Fibroblast of the conjunctiva (primary cell): ENCODE measurements around the gene TBC1D13.
"Not testable (repeated sequence)": the region's sequence is repeated elsewhere in the genome, so short reads cannot be mapped to it uniquely, and the experiment has no call there.

Experiments
- DNase-seq: peaks from one replicate; pipeline ENCODE4 v3.0.0-alpha.2; 2010; ENCODE audit warnings: low read depth

The TBC1D13 gene

GRCh38 chr9:128786681-128787601 lies at the start of gene TBC1D13:
Gene TBC1D13, plus strand, starts transcription at chr9:128787253. Its CDS starts 101 bp downstream, at chr9:128787354.
- DNase-seq: peak; percentile 53

- no peak for DNase-seq
Observed at GRCh38 chr9:128742401-128742800, 44.7 kb upstream of the TBC1D13 start.

- DNase-seq: no peak
Observed at GRCh38 chr9:128743421-128743820, 43.6 kb upstream of the TBC1D13 start.

DNA sequence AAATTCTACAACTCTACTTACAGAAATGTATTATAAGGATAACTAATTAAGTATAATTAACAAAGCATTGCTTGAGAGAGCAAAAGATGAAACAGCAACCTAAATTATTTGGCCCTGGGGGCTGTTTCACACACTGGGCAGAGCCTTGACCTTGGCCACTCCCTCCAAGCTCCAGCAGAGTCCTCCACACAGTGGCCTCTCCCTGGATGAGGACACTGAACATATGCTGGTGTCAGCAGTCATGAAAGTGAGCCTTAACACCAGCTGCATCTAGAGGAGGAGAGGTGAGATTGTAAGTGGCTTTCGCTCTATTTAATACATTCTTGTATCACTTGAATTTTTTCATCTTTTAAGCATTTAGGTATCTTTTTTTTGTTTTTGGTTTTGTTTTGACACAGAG lies 39.8 kb upstream of the TBC1D13 start:
- DNase-seq: no peak

- DNase-seq: no peak
Observed at GRCh38 chr9:128750926-128751595, 36.0 kb upstream of the TBC1D13 start.

DNA sequence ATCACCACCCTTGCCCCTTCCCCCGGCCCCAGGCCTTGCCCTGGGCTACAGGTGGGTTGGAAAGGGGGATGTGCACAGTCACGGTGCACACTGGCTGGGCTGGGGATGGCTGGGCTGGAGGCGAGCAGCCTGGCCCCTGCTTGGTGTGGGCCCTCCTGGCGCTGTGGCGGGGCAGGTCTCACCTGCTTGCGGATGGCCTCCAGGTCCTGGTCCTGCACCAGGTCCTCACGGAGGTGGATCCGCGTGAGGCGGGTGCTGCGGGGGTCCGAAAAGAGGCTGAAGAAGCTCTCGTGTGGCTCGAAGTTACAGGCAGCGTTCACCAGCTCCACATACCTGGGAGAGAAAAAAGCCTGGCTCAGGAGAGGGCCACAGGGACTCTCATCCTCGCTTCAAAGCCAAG lies 33.4 kb upstream of the TBC1D13 start:
- no peak for DNase-seq

GRCh38 chr9:128757602-128758001 lies 29.5 kb upstream of the TBC1D13 start:
- DNase-seq: no peak

DNA sequence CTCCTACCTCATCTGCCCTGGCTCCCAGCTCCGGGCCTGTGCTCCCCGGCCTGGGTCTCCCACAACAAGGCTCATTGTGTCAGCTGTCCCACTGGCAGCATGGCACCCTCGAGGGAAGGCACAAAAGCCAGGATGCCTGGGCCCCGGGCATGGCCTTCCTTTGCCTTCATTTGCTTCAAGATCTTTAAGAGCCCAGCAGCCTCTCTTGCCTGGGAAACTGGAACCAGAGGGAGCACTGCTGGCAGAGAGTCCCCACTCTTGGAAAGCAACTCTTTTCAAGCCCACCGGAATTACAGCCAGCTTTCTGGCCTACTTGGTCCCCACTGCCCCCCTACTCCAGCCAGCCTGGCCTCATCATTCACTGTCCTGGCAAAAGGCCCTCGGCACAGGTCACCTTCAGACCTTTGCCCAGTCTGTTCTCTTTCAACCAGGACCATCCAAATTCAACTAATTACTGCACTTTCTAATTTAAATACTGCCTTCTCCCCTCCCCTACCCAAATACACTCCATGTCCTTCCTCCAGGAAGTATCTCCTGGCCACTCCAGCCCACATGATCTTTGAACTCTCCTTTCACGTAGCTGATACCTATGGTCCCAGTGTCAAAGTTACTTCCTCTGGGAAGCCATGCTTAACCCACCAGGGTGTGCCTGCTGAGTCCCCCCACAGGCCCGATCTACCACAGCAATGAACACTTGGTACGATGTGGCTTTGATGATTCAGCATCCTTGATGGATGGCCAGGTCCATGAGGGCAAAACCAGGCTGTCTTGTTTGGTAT lies 24.2 kb upstream of the TBC1D13 start:
- DNase-seq: no peak

DNA sequence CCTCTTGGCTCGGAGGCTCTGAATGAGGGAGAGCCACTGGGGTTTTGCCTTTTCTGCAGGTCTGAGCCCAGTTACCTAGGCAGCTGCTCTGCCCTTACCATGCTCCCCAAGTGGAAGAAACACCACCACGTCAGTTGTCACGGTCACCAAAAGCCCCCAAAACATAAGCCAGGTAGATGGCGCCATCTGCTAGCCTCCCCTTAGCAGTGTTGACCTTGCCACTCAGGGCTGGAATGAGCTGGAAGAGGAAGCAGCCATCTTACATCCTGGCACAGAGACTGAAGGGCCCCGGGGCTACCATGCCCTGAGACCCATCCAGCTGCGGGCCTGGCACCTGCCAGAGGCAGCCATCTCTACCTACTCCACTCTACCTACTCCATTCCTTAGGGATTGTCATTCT lies 22.7 kb upstream of the TBC1D13 start:
- no peak for DNase-seq

DNA sequence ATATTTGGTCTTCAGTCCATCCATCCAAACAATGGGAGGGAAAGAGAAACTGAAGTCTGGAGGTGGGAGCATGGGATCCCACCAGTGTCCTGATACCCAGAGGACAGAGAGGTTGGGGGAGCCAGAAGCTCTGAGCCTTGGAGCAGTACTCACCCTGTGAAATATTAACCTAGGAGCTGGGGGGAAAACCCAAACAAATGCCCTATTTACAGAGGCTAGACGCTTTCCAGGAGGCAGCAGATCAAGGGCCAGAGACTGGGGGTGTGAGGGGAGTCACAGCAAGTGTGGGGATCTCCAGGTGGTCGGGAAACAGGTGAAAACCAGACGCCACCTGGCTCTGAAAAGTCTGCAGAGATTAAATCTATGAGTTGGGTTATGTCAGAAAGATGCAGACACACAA lies 21.6 kb upstream of the TBC1D13 start:
- DNase-seq: no peak

GRCh38 chr9:128768606-128769005 lies 18.4 kb upstream of the TBC1D13 start:
- no peak for DNase-seq

- DNase-seq: no peak
Observed at GRCh38 chr9:128770286-128771030, 16.6 kb upstream of the TBC1D13 start.

DNA sequence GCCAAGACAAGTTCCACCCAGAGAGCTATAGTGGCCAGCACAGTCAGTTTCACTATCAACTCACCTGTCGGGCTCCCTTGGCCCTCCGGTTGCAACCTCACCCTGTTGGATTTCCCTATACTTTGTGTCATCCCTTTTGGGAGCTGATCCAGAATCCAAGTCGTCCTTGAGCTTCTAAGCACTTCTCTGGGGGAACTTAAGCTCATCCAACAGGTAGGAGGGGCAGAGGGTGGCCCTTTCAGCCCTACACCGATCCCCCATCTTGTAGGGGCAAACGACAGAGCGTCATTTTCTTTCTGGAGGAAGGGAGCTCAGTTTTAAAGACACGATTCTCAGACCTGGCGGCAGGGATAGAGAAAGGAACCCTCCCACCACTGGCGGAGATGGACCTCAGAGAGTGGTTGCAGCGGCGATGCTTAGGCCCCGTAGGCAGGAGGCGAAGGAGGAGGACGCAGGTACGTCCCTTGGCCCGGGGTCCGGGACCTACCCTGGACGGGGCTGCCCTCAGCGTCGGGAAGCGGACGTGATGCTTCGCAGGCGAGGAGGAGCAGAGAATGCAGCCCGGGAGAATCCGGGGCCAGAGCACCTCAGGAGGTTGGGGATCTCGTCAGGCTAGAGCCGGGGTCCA lies 15.8 kb upstream of the TBC1D13 start:
- no peak for DNase-seq

DNA sequence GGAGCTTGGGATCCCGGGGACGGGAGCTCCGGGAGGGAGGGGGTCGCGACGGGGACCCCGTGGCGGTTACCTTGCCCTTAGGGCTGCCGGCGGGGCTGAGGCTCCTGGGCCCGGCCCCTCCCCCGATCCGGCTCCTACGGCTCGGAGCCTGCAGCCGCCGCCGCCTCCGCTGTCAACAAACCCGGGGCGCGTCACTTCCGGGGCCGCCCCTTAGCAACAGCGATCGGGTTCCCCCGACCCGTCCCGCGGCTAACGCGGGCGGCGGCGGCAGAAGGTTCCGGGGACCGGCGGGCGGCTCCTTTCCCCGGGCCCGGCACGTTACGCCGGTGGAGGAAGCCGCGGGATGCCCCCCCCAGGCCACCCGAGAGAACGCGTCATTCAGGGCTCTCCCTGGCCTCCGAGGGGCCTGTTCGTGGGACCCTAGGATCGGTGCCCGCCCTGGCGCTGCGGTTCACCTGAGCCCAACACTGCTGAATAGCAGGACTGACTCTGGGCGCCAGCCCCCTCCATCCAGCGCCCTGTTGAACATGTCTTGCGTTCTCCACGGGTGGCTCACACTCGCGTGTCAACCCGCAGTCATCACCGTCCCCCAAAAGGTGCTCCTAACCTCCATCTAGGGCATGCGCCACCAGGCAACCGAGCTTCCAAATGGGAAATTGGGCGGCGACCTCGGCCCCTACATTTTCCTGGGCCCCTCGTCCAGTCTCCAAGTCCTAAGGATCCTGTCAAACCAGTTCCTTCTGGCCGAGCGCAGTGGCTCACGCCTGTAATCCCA lies 15.1 kb upstream of the TBC1D13 start, which contains the start of gene ZER1:
Gene ZER1, minus strand, starts transcription at position 183 of the 775 bp plus-strand sequence. CDS start 16,362 bp downstream, outside the sequence.
- peak; percentile 63 for DNase-seq

GRCh38 chr9:128773049-128773448 lies 14.0 kb upstream of the TBC1D13 start:
- no peak for DNase-seq

- no peak for DNase-seq
Observed at GRCh38 chr9:128774804-128775203, 12.2 kb upstream of the TBC1D13 start.

DNA sequence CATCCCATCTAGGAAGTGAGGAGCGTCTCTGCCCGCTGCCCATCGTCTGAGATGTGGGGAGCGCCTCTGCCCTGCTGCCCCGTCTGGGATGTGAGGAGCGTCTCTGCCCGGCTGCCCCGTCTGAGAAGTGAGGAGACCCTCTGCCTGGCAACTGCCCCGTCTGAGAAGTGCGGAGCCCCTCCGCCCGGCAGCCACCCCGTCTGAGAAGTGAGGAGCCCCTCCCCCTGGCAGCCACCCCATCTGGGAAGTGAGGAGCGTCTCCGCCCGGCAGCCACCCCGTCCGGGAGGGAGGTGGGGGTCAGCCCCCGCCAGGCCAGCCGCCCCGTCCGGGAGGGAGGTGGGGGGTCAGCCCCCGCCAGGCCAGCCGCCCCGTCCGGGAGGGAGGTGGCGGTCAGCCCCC lies 7.0 kb upstream of the TBC1D13 start:
- DNase-seq: not testable (repeated sequence)

DNA sequence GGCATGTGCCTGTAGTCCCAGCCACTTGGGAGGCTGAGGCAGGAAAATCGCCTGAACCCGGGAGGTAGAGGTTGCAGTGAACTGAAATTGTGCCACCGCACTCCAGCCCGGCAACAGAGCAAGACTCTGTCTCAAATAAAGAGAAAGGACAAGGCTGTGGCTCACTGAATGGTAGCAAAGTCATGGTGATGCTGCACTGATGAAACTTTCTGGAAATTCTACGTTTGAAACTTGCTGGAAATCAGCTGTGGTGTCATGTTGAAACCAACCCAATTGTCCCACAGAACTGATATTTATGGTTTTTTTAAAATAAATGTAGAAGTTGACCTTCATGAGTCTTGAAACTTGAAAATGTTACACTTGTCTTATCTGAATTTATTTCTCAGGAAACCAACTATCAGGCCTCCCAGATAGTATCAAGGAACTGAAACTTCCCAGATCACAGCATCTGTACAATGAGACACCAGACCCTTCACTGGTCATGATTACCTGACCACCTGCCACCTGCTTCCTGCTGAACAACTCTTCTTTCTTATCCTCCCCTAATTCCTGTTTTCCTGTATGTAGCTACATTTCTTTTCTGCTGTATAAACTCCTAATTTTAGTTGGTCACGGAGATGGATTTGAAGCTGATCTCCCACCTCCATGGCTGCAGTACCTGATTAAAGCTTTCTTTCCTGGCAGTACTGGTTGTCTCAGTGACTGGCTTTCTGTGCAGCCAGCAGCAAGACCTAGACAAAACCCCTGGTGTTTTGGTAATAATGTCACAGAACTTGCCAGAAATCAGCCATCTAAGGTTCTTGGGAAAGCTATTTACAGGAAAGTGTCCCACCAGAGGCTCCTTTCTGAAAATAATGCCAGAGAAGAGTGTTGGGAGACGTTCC lies 5.6 kb upstream of the TBC1D13 start:
- no peak for DNase-seq

GRCh38 chr9:128782669-128783068 lies 4.4 kb upstream of the TBC1D13 start:
- no peak for DNase-seq
